NCI-H748 (cell line): ENCODE data around the gene LEUTX.
"Not testable (repeated sequence)": the region's sequence is repeated elsewhere in the genome, so short reads cannot be mapped to it uniquely, and the experiment has no call there.

Experiments used
- DNase-seq: peaks from one replicate; lab custom pipeline; 2025; ENCODE audit not compliant: unreplicated experiment; lab: John Stamatoyannopoulos, UW

The LEUTX gene, protein sequence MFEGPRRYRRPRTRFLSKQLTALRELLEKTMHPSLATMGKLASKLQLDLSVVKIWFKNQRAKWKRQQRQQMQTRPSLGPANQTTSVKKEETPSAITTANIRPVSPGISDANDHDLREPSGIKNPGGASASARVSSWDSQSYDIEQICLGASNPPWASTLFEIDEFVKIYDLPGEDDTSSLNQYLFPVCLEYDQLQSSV

DNA sequence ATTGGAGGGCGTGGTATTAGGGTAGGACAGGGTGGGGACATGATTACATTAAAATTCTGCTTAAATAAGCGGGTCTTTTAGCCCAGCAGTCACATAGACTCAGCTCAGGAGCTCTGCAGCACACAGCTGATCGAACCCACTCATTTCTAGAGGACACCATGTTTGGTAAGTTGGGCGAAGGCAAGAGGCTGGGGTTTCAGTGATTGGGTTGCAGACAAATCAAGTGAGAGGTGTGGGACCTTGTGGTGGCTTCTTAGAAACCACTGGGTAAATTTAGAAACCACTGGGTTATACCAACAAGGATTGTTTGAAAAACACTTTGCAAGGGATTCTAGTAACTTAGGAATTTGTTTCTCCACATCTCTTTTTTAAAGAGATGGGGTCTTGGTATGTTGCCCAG, at the start of gene LEUTX:
Gene LEUTX (plus strand): TSS at position 92 of the 400 bp plus-strand sequence. CDS start 67 bp downstream, at position 159.
- no peak for DNase-seq

GRCh38 chr19:39729594-39729993, 49.1 kb upstream of the LEUTX start:
- no peak for DNase-seq

GRCh38 chr19:39731685-39732084, 47.0 kb upstream of the LEUTX start:
- no peak for DNase-seq

GRCh38 chr19:39733841-39734240, 44.8 kb upstream of the LEUTX start:
- DNase-seq = no peak

DNA sequence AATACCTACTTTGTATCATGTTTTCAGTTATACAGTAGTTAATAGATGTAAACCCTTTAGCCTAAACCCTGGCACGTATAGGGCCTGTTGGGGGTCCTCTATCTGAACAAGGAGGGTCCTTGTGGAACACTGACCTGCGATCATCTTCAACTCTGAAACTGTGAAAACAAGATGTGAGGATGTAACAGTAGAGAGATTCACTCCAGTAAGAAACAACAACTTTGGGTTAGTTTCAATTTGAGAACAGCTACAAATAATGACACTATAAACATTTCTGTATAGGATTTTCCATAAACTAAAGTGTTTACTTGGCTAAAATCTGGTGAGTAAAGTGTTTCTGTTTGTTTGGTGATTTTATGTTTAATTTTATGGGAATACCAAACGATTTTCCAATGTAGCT, 43.0 kb upstream of the LEUTX start:
- no peak for DNase-seq

- no peak for DNase-seq
Observed at GRCh38 chr19:39736088-39736487, 42.6 kb upstream of the LEUTX start.

GRCh38 chr19:39737351-39737750, 41.3 kb upstream of the LEUTX start:
- no peak for DNase-seq

DNA sequence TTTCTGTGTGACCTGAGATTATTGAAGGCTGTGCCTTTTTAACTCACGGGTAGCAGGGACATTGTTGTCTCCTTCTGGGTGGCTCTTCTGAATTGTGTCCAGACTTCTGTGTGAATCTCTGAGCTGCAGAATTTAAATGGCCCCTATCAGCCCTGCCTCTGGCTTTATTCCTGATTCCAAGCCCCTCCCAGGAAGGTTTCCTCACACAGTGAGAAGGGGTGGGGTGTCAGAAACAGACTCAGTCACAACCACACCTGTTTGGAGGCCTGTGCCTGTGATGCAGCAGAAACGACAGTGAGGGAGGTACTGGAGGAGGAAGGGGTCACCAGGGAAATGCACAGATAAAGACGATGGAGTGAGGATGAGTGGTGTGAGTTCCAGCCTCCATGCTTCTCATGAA, 40.8 kb upstream of the LEUTX start, which contains the start of gene CLC:
Gene CLC (minus strand): TSS at position 139 of the 400 bp plus-strand sequence. CDS start 77 bp downstream, at position 62.
- DNase-seq = no peak

DNA sequence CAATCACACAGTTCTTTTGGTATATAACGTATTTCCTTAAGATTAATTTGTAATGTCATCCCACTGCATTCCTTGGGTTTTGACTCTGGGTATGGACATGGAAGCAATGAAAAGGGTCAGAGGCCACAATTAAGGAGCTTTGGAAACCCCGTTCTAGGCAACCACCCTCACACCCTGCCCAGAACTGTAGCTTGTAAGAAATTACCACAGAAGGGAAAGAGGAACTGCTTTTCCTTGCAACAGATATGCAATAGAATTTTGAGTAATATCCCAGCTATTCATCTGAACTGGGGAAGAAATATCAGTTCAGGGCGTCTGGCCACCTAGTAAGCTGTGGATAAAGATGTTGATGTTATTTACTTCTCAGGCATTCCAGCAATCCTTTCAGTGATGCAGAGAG, 39.8 kb upstream of the LEUTX start:
- DNase-seq = no peak

DNA sequence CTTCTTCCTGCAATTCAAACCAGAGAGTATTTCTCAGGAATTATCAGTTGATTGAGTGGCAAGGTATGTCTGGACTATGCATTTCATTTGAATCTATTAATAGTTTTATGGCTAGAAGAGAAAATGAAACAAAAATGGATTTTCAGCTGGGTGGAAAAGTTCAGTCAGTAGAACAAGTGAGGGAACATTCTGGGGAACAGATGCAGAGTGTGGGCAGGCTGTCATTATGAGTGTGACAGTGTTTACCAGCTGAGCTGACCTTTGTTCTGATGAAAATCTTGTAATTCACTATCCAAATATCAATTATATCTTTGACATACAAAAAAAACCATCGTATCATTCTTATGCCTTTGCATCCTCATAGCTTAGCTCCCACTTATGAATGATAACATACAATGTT, 38.3 kb upstream of the LEUTX start:
- no peak for DNase-seq

DNA sequence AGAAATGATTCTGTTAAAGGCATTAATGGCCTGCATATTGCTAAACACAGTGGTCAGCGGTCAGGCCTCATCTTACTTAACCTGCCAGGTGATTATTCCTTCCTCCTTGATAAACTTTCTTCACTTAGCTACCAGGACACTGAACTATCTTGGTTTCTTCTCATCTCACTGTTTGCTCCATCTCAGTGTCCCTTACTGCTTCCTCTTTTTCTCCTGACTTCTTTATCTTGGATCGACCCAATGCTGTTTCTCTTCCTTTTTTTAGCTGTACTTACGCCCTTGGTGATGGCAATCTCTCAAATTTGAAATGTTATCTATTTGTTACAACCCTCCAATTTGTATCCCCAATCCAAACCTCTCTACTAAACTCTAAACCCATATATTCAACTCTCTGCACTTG, 33.0 kb upstream of the LEUTX start:
- no peak for DNase-seq

GRCh38 chr19:39746836-39747529, 31.7 kb upstream of the LEUTX start:
- DNase-seq = no peak

- DNase-seq = no peak
Observed at GRCh38 chr19:39749981-39750380, 28.7 kb upstream of the LEUTX start.

- no peak for DNase-seq
Observed at GRCh38 chr19:39752390-39752789, 26.3 kb upstream of the LEUTX start.

DNA sequence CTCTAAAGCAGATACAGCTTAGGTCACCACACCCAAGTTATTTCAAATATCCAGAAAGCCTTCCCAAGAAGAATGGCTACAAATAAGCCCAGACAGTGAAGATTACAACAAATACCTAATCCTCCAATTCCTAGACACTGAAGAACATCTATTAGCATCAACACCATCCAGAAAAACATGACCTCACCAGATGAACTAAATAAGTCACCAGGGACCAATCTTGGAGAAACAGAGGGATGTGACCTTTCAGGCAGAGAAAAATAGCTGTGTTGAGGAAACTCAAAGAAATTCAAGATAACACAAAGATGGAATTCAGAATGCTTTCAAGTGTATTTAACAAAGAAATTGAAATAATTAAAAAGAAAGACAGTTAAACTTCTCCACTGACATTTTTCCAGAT, 25.9 kb upstream of the LEUTX start:
- DNase-seq = no peak

GRCh38 chr19:39754544-39754943, 24.1 kb upstream of the LEUTX start:
- no peak for DNase-seq

DNA sequence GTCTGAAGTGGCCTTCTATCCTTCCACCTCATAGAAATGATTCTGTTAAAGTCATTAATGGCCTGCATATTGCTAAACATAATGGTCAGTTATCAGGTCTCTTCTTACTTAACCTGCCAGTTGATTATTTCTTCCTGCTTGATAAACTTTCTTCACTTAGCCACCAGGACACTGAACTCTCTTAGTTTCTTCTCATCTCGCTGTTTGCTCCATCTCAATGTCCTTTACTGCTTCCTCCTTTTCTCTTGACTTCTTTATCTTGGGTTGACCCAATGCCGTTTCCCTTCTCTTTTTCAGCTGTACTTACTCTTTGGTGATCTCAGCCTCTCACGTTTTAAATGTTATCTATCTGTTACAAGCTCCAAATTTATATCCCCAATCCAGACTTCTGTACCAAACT, 23.7 kb upstream of the LEUTX start:
- DNase-seq = no peak

DNA sequence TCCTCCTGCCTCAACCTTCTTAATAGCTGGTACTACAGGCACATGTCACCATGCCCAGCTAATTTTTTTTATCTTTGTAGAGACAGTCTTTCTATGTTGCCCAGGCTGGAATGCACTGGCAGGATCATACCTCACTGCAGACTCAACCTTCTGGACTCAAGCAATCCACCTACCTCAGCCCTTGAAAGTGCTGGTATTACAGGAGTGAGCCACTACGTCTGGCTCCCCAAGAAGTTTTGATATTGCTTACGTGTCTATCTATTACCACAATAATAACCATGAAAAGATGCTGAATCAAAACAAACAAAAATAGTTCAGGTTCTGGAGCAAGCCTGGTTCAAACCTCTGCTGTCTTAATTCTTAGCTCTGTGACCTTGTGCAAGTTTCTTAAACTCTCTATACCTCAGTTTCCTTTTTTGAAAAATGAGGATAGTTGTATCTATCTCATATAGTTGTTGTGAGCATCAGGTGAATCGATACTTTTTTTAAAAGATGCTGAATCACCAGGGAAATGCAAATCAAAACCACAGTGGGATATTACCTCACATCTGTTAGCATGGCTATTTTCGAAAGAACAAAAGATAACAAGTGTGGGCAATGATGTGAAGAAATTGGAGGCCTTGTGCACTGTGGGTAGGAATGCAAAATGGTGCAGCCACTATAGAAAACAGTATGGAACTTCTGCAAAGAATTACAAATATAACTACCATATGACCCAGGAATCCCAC, 19.0 kb upstream of the LEUTX start:
- DNase-seq = no peak

- not testable (repeated sequence) for DNase-seq
Observed at GRCh38 chr19:39761851-39762250, 16.8 kb upstream of the LEUTX start.

DNA sequence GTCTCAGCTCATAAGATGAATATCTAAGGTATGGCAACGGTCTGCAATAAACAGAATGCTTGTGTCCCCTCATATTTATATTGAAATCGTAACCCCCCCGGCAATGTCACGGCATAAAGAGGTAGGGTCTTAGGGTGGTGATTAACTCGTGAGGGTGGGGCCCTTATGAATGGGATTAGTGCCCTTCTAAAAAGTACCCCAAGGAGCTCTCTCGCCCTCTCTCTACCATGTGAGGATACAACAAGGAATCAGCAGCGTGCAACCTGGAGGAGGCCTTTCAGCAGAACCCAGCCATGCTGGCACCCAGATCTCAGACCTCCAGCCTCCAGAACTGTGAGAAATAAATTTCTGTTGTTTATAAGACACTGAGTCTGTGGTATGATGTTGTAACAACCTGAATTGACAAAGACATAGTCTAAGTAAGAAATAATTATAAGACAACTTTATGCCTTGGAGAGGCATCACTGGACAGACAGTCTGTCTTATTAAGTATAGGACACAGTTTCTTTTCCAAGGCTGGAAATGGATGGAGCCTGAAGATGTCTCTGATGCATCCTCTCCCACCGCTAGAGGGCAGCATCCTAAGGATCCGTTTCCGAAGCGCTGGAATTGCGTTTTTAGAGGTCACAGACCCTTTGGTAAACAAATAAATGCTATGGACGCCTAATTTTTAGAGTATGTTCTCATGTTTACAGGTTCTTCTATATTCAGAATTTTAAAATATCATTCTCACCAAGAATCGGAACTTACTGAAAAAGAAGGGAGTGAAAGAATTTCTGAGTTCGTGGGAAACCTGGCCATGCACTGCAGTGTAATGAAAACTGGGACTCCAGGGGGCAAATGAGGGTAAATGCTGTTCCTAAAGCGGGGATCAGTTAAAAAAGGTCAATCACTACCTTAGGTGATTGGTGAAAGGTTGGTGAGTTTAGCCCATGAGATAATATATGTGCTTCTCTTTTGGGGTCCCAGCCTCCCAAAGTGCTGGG, 13.3 kb upstream of the LEUTX start:
- DNase-seq = peak; percentile 62

DNA sequence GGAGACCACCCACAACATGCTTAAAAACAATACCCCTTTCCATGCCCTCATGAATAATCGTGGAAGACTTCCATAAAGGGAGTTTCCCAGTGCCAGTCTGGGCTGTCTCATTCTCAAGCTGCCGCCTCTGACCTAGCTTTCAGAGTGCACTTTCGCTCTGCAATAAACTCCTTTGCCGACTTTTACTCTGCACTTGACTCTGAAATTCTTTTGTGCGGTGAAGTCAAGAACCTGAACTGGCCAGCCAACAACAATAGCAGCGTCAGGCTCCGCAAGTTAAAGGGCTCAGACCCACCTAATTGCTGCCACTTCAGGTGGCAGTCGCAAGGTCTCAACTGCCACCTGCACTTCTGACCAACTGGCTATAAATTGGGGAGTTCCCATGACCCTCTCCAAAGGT, 10.3 kb upstream of the LEUTX start:
- no peak for DNase-seq
